Measurements from ENCODE around the gene TTLL11.

The TTLL11 gene

GRCh38 chr9:121780177-121781040 lies 312.7 kb downstream of the TTLL11 start:
- no peak for DNase-seq

- no peak for DNase-seq
Observed at GRCh38 chr9:121779381-121780117, 313.6 kb downstream of the TTLL11 start.

GRCh38 chr9:121778252-121779225 lies 314.6 kb downstream of the TTLL11 start:
- no peak for DNase-seq

GRCh38 chr9:121776739-121777637 lies 316.1 kb downstream of the TTLL11 start:
- no peak for DNase-seq

- no peak for DNase-seq
Observed at GRCh38 chr9:121776001-121776738, 316.9 kb downstream of the TTLL11 start.

- no peak for DNase-seq
Observed at GRCh38 chr9:121774715-121775613, 318.1 kb downstream of the TTLL11 start.

- DNase-seq, result no peak
Observed at GRCh38 chr9:121773954-121774714, 319.0 kb downstream of the TTLL11 start.

GRCh38 chr9:121773286-121773953 lies 319.7 kb downstream of the TTLL11 start:
- DNase-seq, result no peak

GRCh38 chr9:121772600-121773285 lies 320.4 kb downstream of the TTLL11 start:
- no peak for DNase-seq
